NCI-H2029 treated with DMSO at 0.1 percent for 48 hours (cell line): Measurements from ENCODE around the gene ECM2.

Source experiments
- DNase-seq: peaks from one replicate; lab custom pipeline; 2025; lab: John Stamatoyannopoulos, UW

ECM2 gene

GRCh38 chr9:92500725-92501124 is 35.1 kb downstream of the ECM2 start:
- no peak for DNase-seq

- DNase-seq: no peak
Measured at GRCh38 chr9:92499701-92500100, 36.1 kb downstream of the ECM2 start.

- no peak for DNase-seq
Measured at GRCh38 chr9:92496396-92497176, 39.2 kb downstream of the ECM2 start.

- no peak for DNase-seq
Measured at GRCh38 chr9:92494856-92495255, 40.9 kb downstream of the ECM2 start.

GRCh38 chr9:92493749-92494387 is 41.9 kb downstream of the ECM2 start:
- DNase-seq: no peak

- DNase-seq: no peak
Measured at GRCh38 chr9:92492781-92493401, 42.9 kb downstream of the ECM2 start.

DNA sequence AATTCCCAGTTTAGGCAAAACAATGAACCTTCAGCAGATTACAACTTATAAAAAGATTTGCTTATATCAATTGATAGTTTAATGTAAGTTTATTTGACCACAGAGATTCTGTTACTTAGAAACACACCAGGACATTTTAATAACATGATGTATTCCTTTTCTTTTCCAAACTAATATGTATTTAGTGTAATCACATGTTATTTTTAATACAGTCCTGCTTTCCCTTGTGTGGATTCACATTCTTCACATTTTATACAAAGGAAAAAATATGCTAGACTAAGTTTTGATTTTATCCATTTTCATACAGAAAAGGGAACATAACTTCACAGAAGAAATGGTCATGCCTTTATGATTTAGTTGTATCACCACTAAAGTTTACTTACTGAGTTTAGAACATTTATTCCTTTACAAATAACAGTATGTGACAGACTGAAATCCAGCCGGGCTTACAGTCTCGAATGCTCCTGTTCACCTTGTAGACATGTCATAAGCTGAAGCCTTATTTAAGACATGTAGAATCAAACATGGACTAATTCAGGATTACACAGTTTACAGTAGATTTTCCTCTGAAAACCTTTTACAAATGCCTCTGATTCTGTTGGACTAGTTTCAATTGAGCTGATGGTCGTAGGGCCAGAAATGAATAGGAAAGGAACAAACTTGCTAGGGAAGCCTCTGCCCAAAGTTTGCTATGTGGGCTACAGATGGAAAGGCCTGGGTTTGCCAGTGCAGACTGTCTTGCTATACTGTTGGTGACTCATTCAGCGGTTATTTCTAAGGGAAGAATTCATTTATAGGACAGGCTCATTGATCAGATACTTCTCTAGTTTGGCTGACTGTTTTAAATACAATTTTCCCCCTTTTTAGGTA is 46.9 kb downstream of the ECM2 start:
- DNase-seq: no peak

DNA sequence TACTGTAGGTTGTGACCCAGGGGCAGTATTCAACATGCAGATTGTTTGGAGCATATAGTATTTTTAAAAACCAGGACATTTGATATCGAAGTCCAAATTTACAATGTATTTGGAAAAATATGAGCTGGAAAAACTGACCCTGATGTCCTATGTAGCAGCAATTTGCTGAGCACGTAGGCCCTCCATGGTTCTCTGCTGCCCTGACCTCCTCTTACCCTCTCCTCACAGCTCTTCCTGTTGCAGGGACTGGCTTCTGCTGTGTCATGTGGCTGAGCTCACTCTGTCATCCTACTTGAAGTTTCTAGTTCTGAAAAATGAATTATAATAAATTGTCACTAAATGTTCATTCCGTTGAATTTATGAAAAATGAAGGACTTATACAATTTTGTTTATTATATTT is 49.4 kb downstream of the ECM2 start:
- no peak for DNase-seq

- no peak for DNase-seq
Measured at GRCh38 chr9:92484563-92484962, 51.2 kb downstream of the ECM2 start.

DNA sequence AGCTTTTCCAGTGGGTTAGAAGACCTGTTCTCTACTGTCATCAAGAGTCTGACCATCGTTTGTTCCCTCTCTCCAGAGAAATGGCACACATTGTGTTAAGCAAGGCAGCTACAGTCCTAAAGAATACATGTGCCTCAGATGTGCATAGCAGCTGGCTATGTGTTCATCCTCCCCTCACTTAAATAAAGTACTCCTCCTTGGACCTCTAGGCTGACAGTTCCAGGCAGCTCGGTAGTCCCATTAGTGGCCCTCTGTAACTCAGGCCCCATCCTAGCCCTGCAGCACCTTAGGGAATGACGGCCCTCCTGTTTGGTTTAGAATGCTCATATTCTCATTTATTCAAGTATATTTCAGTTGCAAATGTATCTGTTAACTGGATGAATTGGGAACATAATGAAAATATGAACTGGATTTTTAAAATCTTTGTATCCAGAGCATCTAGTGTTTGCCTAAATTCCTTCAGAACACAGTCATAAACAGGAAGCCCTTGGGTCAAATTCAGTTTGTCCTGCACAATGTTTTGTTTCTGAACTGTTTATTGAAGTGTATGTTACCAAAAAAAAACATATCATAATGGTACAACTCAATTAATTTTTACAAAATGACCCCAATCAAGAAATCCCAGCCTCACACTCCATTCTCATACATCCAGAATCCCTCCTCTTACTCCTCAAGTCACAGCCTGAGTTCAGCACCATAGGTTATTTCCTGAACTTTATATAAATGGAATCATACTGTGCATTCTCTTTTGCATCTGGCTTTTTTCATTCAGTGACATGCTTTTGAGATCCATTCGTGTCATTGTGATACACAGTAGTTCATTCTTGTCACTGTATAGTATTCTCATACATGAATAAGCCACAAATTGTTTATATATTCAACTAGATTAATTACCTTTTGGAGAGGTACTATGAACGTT is 51.9 kb downstream of the ECM2 start:
- no peak for DNase-seq

DNA sequence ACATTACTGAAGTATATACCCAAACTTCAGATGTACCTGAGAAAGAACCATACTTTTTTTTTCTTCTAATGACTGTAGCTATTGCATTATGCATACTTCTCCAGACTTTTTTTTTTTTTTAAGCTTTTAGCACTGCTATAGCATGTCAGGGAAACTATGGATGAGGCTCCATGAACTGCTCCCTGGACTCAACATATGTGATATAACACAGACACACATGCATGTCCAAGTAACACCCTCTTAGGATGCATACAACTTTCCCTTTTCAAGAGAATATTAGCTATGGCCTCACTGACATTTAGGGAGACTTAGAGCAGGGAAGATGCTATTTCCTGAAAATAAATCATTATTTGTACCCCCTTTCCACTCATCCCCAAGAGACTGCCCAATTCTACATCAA is 53.0 kb downstream of the ECM2 start:
- DNase-seq: no peak

GRCh38 chr9:92482329-92482728 is 53.5 kb downstream of the ECM2 start, which contains the start of gene ASPN:
TSS of gene ASPN (minus strand) at chr9:92482506.
- no peak for DNase-seq

- DNase-seq: no peak
Measured at GRCh38 chr9:92480986-92481633, 54.7 kb downstream of the ECM2 start.

DNA sequence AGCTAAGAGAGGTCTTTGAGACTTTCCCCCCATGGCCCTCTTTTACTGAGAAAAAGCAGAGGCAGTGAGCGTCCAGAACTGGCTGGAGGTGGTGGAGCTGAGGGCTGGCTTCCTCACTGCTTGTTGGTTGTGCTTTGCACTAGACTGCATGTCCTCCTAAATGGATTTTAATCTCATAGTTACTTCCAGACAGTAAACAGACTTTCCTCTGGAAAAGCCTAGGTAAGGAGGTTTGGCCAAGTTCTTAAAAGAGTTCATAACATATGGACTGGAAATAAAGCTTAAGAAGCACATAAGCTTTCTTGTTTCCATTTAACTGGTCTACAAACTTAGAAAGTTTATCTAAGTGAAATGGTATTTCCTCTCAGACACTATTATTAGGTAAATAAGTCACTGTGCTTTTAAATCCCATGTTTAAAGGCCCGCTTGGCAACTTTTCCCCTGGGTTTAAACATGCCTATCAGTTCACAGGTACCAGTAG is 55.5 kb downstream of the ECM2 start:
- no peak for DNase-seq

DNA sequence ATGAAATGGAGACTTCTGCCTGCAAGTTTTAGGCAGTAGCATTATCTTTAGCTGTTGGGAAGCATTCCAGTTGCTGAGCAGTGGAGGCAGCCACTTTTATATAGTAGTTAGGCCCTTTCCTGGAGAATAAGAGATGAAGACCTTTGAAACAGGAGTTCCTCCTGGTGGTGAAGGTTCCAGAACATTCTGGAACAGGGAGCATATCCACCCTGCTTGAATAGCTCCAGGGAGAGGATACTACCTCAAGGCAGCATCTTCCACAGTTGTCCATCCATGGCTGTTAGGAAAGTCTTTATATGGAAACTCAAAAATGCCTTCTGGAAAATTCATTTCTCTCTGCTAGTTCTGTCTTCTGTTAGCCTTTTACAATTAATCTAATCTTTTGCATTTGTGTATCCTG is 56.4 kb downstream of the ECM2 start:
- no peak for DNase-seq

GRCh38 chr9:92478783-92479182 is 57.0 kb downstream of the ECM2 start:
- DNase-seq: no peak

GRCh38 chr9:92476962-92477361 is 58.8 kb downstream of the ECM2 start:
- no peak for DNase-seq

DNA sequence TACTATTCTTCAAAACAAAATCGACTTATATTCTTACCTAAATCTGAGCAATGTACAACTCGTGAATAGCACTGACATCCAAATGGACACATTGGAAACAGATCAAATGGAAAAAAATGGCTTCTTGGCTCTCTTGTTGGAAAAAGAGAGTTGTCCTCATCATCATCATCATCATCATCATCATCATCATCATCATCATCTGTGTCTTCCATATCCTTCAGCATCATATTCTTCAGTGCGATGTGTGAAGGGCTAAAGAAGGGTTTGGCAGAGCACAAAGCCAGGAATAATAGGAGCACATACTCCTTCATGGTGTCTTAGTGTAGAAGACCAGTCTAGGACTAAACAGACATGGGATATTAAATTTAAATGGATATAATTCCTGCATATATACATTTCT is 61.2 kb downstream of the ECM2 start:
- DNase-seq: no peak

- DNase-seq: no peak
Measured at GRCh38 chr9:92468206-92468605, 67.6 kb downstream of the ECM2 start.

GRCh38 chr9:92467511-92467910 is 68.3 kb downstream of the ECM2 start:
- no peak for DNase-seq

DNA sequence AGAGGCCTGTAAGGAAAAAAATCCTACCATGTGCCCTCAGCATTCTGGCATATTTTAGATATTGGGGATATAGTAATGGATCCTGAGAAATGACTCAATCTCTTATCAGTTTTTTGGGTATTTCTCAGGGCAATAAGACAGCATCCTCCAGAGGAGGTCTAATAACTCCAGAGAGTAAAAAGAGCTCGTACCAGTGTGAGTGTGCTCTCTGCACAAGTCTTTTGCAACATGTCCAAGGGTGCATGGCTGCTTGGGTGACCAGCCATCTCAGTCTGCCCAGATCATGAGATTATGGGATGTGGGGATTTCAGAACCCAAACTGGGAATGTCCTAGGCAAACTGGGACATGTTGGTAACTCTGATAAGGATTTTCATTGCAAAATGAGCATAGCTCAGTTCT is 68.7 kb downstream of the ECM2 start:
- no peak for DNase-seq
